H9 (cell line): Measurements from ENCODE around the gene KRTAP5-4. TPM values are rescaled to one million over a fixed set of nuclear protein-coding genes. Genes with fewer than 3 reads are reported as not detected.

Source experiments
- DNase-seq: peaks from one replicate; pipeline ENCODE4 v3.0.0-alpha.2; 2017
- H2AFZ ChIP-seq: one replicate; pipeline ENCODE4 v1.6.1; 2013; ENCODE audit warnings: mild to moderate bottlenecking, low read length, control low read depth, moderate library complexity
- H2AK5ac ChIP-seq: 2 replicates; pipeline ENCODE4 v1.6.1; 2013; ENCODE audit warnings: low read length, control low read depth, mixed read lengths; ENCODE audit not compliant: insufficient read length
- H2BK120ac ChIP-seq: one replicate; pipeline ENCODE4 v1.6.1; 2013; ENCODE audit warnings: low read depth, mild to moderate bottlenecking, low read length, control low read depth, inconsistent platforms; ENCODE audit not compliant: poor library complexity, severe bottlenecking
- H2BK12ac ChIP-seq: 2 replicates; pipeline ENCODE4 v1.6.1; 2013; ENCODE audit warnings: low read length, control low read depth, mixed read lengths, low read depth; ENCODE audit not compliant: insufficient read length
- H2BK15ac ChIP-seq: 2 replicates; pipeline ENCODE4 v1.6.1; 2013; ENCODE audit warnings: low read depth, low read length, control low read depth
- H2BK20ac ChIP-seq: one replicate; pipeline ENCODE4 v1.6.1; 2013; ENCODE audit warnings: low read depth, mild to moderate bottlenecking, low read length, control low read depth, inconsistent platforms; ENCODE audit not compliant: poor library complexity, severe bottlenecking
- H2BK5ac ChIP-seq: 2 replicates; pipeline ENCODE4 v1.6.1; 2013; ENCODE audit warnings: low read length, control low read depth, mixed read lengths; ENCODE audit not compliant: insufficient read length
- H3K14ac ChIP-seq: 2 replicates; pipeline ENCODE4 v1.6.1; 2013; ENCODE audit warnings: low read length, control low read depth; ENCODE audit not compliant: insufficient read depth
- H3K18ac ChIP-seq: 2 replicates; pipeline ENCODE4 v1.6.1; 2013; ENCODE audit warnings: low read depth, mild to moderate bottlenecking, mixed read lengths, low read length, control low read depth; ENCODE audit not compliant: insufficient read length
- H3K23ac ChIP-seq: 2 replicates; pipeline ENCODE4 v1.6.1; 2013; ENCODE audit warnings: low read length, control low read depth, mixed read lengths, low read depth; ENCODE audit not compliant: insufficient read length
- H3K23me2 ChIP-seq: 2 replicates; pipeline ENCODE4 v1.6.1; 2013; ENCODE audit warnings: low read depth, mild to moderate bottlenecking, mixed read lengths, low read length, control low read depth; ENCODE audit not compliant: insufficient read length, poor library complexity, severe bottlenecking
- H3K27ac ChIP-seq: 2 replicates; pipeline ENCODE4 v1.5.1; 2013; ENCODE audit warnings: low read length, control low read depth, mixed read lengths, low read depth; ENCODE audit not compliant: insufficient read length
- H3K27me3 ChIP-seq: 2 replicates; pipeline ENCODE4 v1.6.1; 2013; ENCODE audit warnings: low read length, control low read depth, inconsistent platforms; ENCODE audit not compliant: insufficient read depth
- H3K4ac ChIP-seq: 2 replicates; pipeline ENCODE4 v1.6.1; 2013; ENCODE audit warnings: low read depth, mild to moderate bottlenecking, control low read depth, inconsistent platforms, low read length, moderate library complexity
- H3K4me1 ChIP-seq: 2 replicates; pipeline ENCODE4 v1.6.1; 2013; ENCODE audit warnings: low read length, control low read depth, inconsistent platforms; ENCODE audit not compliant: insufficient read depth
- H3K4me2 ChIP-seq: 2 replicates; pipeline ENCODE4 v1.6.1; 2013; ENCODE audit warnings: low read length, control low read depth, mixed read lengths; ENCODE audit not compliant: insufficient read length, insufficient read depth
- H3K56ac ChIP-seq: 2 replicates; pipeline ENCODE4 v1.6.1; 2013; ENCODE audit warnings: low read depth, mild to moderate bottlenecking, mixed read lengths, low read length, control low read depth; ENCODE audit not compliant: insufficient read length
- H3K79me1 ChIP-seq: 2 replicates; pipeline ENCODE4 v1.6.1; 2013; ENCODE audit warnings: low read depth, mild to moderate bottlenecking, moderate library complexity, low read length, control low read depth, inconsistent platforms; ENCODE audit not compliant: insufficient read depth, poor library complexity, severe bottlenecking
- H3K79me2 ChIP-seq: 2 replicates; pipeline ENCODE4 v1.6.1; 2013; ENCODE audit warnings: low read length, control low read depth, inconsistent platforms; ENCODE audit not compliant: insufficient read depth
- H3K9ac ChIP-seq: 2 replicates; pipeline ENCODE4 v1.6.1; 2013; ENCODE audit warnings: low read length, control low read depth, mixed read lengths; ENCODE audit not compliant: insufficient read length; ENCODE audit errors: extremely low read depth
- H3K9me3 ChIP-seq: one replicate; pipeline ENCODE4 v1.6.1; 2013; ENCODE audit warnings: low read depth, low read length, inconsistent platforms; ENCODE audit not compliant: control insufficient read depth
- H3T11ph ChIP-seq: one replicate; pipeline ENCODE4 v1.6.1; 2013; ENCODE audit warnings: mild to moderate bottlenecking, low read length, control low read depth, inconsistent platforms
- H4K20me1 ChIP-seq: one replicate; pipeline ENCODE4 v1.6.1; 2013; ENCODE audit not compliant: control insufficient read depth, insufficient read length, insufficient read depth
- H4K5ac ChIP-seq: 2 replicates; pipeline ENCODE4 v1.6.1; 2013; ENCODE audit warnings: low read depth, mild to moderate bottlenecking, mixed read lengths, low read length, control low read depth; ENCODE audit not compliant: insufficient read length
- H4K8ac ChIP-seq: replicated peaks from 2 replicates; pipeline ENCODE4 v1.6.1; 2013; ENCODE audit warnings: low read length, control low read depth, mixed read lengths, low read depth; ENCODE audit not compliant: insufficient read length
- H4K91ac ChIP-seq: 2 replicates; pipeline ENCODE4 v1.6.1; 2013; ENCODE audit warnings: low read depth, mild to moderate bottlenecking, moderate library complexity, mixed read lengths, low read length, control low read depth; ENCODE audit not compliant: insufficient read length
- H3K27ac Mint-ChIP-seq, 3 experiments: 2 replicates in 2 of 3; 3 replicates in 1 of 3; pipeline ENCODE4 v1.8.0; 2020 to 2021; ENCODE audit warnings: mixed read lengths in 3 of 3, mild to moderate bottlenecking in 1 of 3, moderate library complexity in 1 of 3
- H3K27me3 Mint-ChIP-seq: 2 replicates; pipeline ENCODE4 v1.8.0; 2021; ENCODE audit warnings: low read depth, mild to moderate bottlenecking, moderate library complexity, mixed read lengths
- H3K36me3 Mint-ChIP-seq, 3 experiments: 2 replicates in 2 of 3; 3 replicates in 1 of 3; pipeline ENCODE4 v1.8.0; 2020 to 2021; ENCODE audit warnings: low read depth in 3 of 3, mixed read lengths in 3 of 3; ENCODE audit not compliant: insufficient read depth in 1 of 3
- H3K4me1 Mint-ChIP-seq, 2 experiments: 2 replicates each; pipeline ENCODE4 v1.8.0; 2020; ENCODE audit warnings: mixed read lengths in 2 of 2
- H3K4me3 Mint-ChIP-seq, 2 experiments: 2 replicates in 1 of 2; 3 replicates in 1 of 2; pipeline ENCODE4 v1.8.0; 2020 to 2021; ENCODE audit warnings: mild to moderate bottlenecking in 2 of 2, mixed read lengths in 2 of 2, moderate library complexity in 1 of 2
- H3K9me3 Mint-ChIP-seq, 2 experiments: 2 replicates in 1 of 2; 3 replicates in 1 of 2; pipeline ENCODE4 v1.8.0; 2020; ENCODE audit warnings: mild to moderate bottlenecking in 2 of 2, mixed read lengths in 2 of 2, moderate library complexity in 1 of 2
- WGBS: extraction: QIAGEN DNeasy Blood & Tissue Kit; methylation state at CpG from one replicate; pipeline ENCODE4 v1.1.7; 2013; ENCODE audit warnings: missing lambda C conversion rate, low lambda C conversion rate, mixed read lengths; ENCODE audit not compliant: insufficient read length; ENCODE audit errors: extremely low coverage; 5-methylcytosine and 5-hydroxymethylcytosine counted together
- total RNA-seq: library from RNA; stranded (reverse); gene quantifications from 2 replicates; pipeline ENCODE4 v1.2.1, GENCODE V29; 2021
- TF ChIP-seq, protein P1 (sequence below): fragments of 200-600 bp; sonication (generic); conservative IDR thresholded peaks from 3 replicates; pipeline ENCODE4 v1.8.0; 2021; ENCODE audit warnings: antibody characterized with exemption, mild to moderate bottlenecking

The KRTAP5-4 gene
- total RNA-seq, 1 experiment from 2014 or later: not detected

DNA sequence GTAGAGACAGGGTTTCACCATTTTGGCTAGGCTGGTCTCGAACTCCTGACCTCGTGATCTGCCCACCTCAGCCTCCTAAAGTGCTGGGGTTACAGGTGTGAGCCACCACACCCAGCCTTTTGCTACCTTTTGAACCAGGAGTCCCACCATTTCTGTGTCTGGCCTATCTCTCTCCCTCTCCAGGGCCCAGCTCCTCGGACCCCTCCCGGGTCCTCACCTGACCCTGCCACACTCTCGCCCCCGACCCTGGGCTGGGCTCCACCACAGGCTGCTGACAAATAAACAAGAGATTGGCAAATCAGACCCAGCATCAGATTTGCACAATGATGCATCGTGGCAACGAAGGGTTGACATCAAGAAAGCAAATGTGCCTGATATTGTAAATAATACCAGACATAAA, 16.4 kb upstream of the KRTAP5-4 start:
- DNase-seq: no peak
- no peak overlapping the region for H3K4ac ChIP-seq
- Mint-ChIP-seq H3K4me3 (no peak overlapping the region), H3K9me3 (no peaks in the 10 kb centered on the region), H3K27me3 (peaks cover 34% of the 10 kb centered on the region), H3K36me3 (no peaks in the 10 kb centered on the region), H3K4me1 (peaks cover 3 to 5% of the 10 kb centered on the region in 2 experiments; a peak in 2 of 4 replicates), H3K27ac (no peak overlapping the region)
- no peak overlapping the region for H4K8ac ChIP-seq
- no peak overlapping the region for H2BK20ac ChIP-seq
- H4K91ac ChIP-seq: no peak overlapping the region
- no peak overlapping the region for H2AFZ ChIP-seq
- no peaks in the 10 kb centered on the region for H3K9me3 ChIP-seq
- no peak overlapping the region for H3K23ac ChIP-seq
- H4K5ac ChIP-seq: no peak overlapping the region
- H3K18ac ChIP-seq: no peak overlapping the region
- TF ChIP-seq, protein P1, sequence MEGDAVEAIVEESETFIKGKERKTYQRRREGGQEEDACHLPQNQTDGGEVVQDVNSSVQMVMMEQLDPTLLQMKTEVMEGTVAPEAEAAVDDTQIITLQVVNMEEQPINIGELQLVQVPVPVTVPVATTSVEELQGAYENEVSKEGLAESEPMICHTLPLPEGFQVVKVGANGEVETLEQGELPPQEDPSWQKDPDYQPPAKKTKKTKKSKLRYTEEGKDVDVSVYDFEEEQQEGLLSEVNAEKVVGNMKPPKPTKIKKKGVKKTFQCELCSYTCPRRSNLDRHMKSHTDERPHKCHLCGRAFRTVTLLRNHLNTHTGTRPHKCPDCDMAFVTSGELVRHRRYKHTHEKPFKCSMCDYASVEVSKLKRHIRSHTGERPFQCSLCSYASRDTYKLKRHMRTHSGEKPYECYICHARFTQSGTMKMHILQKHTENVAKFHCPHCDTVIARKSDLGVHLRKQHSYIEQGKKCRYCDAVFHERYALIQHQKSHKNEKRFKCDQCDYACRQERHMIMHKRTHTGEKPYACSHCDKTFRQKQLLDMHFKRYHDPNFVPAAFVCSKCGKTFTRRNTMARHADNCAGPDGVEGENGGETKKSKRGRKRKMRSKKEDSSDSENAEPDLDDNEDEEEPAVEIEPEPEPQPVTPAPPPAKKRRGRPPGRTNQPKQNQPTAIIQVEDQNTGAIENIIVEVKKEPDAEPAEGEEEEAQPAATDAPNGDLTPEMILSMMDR: no peak
- no peak overlapping the region for H3K14ac ChIP-seq
- H3K4me1 ChIP-seq: no peaks in the 10 kb centered on the region
- no peaks in the 10 kb centered on the region for H3K79me1 ChIP-seq
- no peak overlapping the region for H2BK120ac ChIP-seq
- WGBS: no CpG with 5 or more reads among the region's 8 CpGs
- no peak overlapping the region for H3K56ac ChIP-seq
- H3K27me3 ChIP-seq: no peaks in the 10 kb centered on the region
- H2BK5ac ChIP-seq: no peak overlapping the region
- H2BK15ac ChIP-seq: no peak overlapping the region
- no peak overlapping the region for H3K27ac ChIP-seq
- H3K4me2 ChIP-seq: no peak overlapping the region
- no peaks in the 10 kb centered on the region for H3K23me2 ChIP-seq
- no peak overlapping the region for H3K9ac ChIP-seq
- no peaks in the 10 kb centered on the region for H3K79me2 ChIP-seq
- no peak overlapping the region for H2AK5ac ChIP-seq
- H4K20me1 ChIP-seq: no peaks in the 10 kb centered on the region
- H3T11ph ChIP-seq: no peak overlapping the region
- H2BK12ac ChIP-seq: no peak overlapping the region
